Kidney tubule cell (primary cell): Measurements from ENCODE around the gene TMEM165.

ENCODE experiments used
- DNase-seq: peaks from one replicate; pipeline ENCODE4 v3.0.0-alpha.2; 2018; ENCODE audit warnings: low spot score

Gene TMEM165

GRCh38 chr4:55367084-55367722 lies 28.6 kb upstream of the TMEM165 start:
- no peak for DNase-seq

DNA sequence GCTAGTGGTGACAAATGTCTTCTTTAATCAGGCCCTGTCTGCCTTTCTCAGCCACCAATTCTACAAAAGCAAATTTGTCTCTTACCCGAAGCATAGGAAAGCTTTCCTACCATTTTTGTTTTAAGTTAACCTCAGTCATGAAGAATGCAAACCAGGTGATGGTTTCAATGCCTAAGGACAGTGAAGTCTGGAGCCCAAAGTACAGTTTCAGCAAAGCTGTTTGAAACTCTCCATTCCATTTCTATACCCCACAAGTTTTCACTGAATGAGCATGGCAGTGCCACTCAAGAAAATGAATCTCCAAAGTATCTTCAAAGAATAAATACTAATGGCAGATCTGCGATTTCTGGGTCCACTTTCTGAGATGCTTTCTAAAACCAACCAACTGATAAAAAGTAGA lies 25.8 kb upstream of the TMEM165 start:
- DNase-seq = no peak

- DNase-seq = no peak
These were observed 23.5 kb upstream of the TMEM165 start for GRCh38 chr4:55372259-55372658.

DNA sequence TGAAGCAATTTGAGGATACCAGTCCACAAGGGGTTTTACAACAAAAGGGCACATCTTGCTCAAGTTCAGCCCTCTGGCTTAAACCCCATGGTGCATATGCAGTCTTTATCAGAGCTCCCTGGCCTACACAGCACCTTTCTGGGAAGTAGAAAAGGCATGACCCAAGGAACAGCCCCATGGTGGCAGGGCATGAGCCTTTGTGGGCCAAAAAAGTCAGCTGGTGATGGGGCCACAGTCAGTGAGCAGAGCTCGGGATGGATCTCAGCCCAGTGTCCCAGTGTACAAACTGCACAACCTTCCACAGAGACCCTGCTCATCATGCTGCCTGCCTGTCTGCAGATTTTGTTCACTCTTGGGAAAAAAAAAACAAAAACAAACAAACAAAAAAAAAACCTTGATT lies 22.3 kb upstream of the TMEM165 start:
- DNase-seq = no peak

DNA sequence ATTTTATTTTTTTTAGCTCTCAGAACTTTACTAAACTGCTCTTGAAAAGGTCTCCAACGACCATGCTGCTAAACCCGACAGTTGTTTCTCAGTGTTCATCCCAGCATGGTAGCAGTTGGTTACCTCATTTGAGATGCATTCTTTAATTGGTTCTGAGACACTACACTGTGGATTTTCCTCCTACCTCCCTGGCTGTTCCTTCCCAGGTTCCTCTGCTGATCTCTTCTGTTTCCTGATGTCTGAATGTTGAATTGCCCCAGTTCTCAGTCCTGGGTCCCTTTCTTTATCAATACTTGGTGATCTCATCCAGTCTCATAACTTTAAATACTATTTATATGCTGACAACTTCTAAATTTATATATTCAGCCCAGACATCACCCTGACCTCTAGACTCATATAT lies 19.1 kb upstream of the TMEM165 start:
- no peak for DNase-seq

DNA sequence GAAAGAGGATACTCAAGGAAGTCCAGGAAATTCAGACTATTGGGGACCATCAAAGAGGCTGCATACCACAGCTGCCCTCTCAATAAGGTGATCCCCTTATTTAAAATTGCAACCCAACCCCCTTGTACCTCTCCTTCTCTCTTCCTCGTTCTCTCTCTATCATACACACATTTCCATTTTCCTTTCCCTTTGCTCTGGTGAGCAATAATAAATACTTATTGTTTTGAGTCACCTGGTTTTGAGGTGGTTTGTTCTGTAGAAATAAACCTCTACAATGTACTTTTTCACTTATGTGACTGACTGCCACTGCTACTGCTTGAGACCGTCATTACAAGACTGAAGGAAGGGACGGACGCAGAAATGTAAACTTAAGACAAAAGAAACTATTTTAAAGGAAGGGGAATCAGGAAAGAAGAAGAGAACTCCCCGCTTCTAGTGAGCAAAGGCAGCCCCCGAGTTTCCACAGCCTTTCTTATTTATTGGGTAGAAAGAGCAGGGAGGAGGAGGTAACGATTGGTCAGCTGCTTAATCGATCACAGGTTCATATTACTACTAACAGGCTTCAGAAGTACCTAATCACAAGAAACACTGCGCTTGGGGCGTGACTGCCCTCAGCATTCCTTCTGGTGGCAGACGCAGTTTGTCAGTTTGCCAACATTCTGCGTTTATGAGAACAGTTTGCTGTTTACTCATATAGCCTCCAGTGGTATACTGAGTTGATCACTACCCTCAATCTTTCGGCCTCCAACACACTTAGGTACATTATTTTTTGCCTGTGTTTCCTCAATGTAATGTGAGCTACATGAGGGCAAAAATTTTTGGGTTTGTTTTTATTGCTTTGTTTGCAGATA lies 16.9 kb upstream of the TMEM165 start:
- peak; percentile 57 for DNase-seq

- DNase-seq = no peak
These were observed 15.2 kb upstream of the TMEM165 start for GRCh38 chr4:55380576-55380975.

DNA sequence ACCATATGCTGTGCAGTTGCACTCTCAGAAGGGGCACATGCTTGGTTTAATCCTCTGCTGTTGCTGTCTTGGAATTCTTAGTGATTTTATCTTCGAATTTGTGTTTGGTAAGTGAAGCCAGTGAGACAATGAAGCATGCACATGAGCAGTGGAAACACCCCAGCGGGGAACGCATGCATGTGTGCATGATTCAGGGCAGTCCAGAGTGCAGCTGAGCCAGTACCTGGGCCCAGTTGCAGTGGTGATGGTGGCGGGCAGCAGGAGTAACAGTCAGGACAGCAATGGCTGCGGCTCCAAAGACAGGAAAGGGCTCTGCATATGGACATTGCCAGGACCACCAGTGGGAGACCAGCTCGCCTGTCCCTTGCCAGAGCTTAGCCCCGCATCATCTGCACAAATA lies 14.3 kb upstream of the TMEM165 start:
- no peak for DNase-seq

GRCh38 chr4:55382488-55383003 lies 13.2 kb upstream of the TMEM165 start:
- no peak for DNase-seq

- DNase-seq = no peak
These were observed 10.5 kb upstream of the TMEM165 start for GRCh38 chr4:55385201-55385649.

GRCh38 chr4:55386073-55386472 lies 9.7 kb upstream of the TMEM165 start:
- DNase-seq = peak; percentile 32

DNA sequence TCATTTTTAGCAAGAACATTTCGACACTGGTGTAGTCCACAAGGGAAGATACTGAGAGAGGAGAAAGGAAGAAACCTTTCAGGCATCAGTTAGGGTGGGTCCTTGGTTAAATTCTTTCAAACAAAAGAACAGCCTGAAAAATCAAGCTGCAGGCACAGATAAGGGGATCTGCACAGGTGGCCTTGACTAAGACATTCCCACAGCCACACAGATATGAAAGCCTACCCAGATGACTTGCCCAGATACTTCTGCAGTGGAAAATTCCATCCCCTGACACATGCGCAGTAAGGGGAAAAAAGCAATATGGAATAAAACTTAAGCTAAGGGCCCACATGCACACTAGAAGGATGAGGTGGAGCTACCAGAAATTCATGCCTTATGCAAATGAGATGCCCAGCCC lies 8.9 kb upstream of the TMEM165 start:
- DNase-seq = no peak

DNA sequence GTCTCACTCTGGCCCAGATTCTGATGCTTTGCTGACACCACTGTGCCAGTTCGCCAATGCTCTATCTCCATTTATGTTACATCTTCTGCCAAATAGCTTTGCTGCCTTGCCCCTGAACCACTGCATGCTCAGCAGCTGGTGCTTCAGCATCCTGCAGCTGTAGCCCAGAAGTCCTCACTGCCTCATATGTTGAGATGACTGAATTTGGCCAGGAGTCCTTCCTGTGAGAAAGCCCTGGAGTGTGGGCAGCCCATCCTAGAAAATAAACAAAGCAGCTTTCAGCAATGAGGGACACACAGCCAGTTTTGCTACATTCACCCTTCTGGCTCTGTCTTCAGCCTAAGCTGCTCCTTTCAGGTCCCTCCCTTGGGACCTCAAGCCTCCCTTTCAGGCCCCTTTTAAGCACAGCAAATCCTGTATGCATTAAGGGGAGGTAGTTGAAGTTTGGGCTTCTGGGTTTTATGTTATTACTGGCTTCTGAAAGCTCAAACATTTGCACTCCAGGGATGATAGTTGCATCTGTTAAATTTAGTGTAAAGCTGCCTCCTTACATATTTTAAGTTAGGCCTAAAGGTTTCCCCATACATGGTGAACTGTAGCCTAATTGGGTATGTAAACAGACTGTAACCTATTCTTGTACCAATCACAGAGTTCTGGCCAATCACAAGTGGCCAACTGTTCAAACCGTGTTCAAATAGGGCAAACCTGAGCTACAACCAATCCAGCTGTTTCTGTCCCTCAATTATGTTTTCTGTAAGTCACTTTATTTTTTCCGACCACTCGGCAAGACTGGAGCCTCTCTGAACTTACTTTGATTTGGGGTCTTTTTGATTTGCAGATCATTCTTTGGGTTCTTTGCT lies 2.1 kb upstream of the TMEM165 start:
- DNase-seq = no peak

- DNase-seq = no peak
These were observed 584 bp upstream of the TMEM165 start for GRCh38 chr4:55395218-55395528.

GRCh38 chr4:55396308-55397125 lies 760 bp downstream of the TMEM165 start:
- peak; percentile 50 for DNase-seq

GRCh38 chr4:55397126-55397436 lies 1.3 kb downstream of the TMEM165 start:
- DNase-seq = no peak

GRCh38 chr4:55397520-55398321 lies 2.0 kb downstream of the TMEM165 start:
- peak; percentile 57 for DNase-seq

DNA sequence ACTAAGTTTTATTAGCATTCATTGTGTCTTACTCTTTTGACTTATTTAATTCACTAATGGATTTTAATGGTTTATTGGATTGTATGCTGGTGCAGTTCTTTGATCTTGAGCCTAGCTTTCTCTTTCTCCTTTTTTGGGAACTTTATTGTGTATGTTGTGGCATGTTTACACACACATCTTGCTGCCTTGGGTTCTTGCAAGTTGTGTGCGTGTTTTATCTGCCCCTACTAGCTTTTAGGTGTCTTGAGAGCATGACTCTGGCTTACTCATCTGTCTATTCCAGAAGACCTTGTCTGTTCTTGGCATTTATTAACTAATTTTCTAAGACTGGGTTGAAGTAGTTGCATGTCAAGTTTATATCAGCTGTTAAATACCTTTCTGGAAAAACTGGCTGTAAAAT lies 2.7 kb downstream of the TMEM165 start:
- peak; percentile 43 for DNase-seq

- no peak for DNase-seq
These were observed 3.2 kb downstream of the TMEM165 start for GRCh38 chr4:55398966-55399365.

DNA sequence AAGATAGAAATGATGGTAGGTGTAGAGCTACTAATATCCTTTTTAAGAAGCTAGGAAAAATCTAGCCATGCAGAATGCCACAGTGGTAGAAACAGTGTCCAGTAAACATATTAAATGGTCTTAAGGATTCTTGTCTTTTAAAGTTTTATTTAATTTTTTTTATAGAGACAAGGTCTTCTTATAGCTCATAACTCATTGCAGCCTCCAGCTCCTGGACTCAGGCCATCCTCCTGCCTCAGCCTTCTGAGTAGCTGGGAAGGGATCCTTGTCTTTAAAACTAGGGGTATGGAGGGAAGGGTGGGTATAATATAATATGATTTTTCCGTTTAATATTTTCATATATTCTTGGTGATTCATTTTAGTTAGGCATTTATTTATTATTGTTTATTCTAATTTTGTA lies 3.8 kb downstream of the TMEM165 start:
- DNase-seq = no peak

- DNase-seq = no peak
These were observed 9.3 kb downstream of the TMEM165 start for GRCh38 chr4:55405073-55405472.
